ENCODE data around the gene KHK.

KHK gene
- 3.1 to 4.0 (median 3.1) reads per million in 3 donors for total RNA-seq

- peak within 1 kb of the TSS; percentile 85 for H3K27ac ChIP-seq (ENCODE audit: insufficient read depth, low read length, poor library complexity, severe bottlenecking)
- H3K27me3 ChIP-seq (replicated peaks; ENCODE audit: control insufficient read depth, insufficient read depth, low read length, poor library complexity, severe bottlenecking): no peaks in the 10 kb centered on the region
- DNase-seq: no peak
- H3K4me1 ChIP-seq (ENCODE audit: control insufficient read depth, insufficient read depth, low read length, poor library complexity, severe bottlenecking): peaks cover 22% of the 10 kb centered on the region
- H3K36me3 ChIP-seq (ENCODE audit: control insufficient read depth, insufficient read depth, low read length): no peaks in the 10 kb centered on the region
- no peaks in the 10 kb centered on the region for H3K9me3 ChIP-seq (ENCODE audit: control insufficient read depth, low read length)
- H3K4me3 ChIP-seq (ENCODE audit: insufficient read depth, low read depth, low read length, poor library complexity, severe bottlenecking): peak within 1 kb of the TSS; percentile 71
Observed at GRCh38 chr2:27086724-27087593, at the start of gene KHK. TSS of gene KHK (plus strand) at chr2:27086772. CDS start at chr2:27087260, 488 bp downstream.

DNA sequence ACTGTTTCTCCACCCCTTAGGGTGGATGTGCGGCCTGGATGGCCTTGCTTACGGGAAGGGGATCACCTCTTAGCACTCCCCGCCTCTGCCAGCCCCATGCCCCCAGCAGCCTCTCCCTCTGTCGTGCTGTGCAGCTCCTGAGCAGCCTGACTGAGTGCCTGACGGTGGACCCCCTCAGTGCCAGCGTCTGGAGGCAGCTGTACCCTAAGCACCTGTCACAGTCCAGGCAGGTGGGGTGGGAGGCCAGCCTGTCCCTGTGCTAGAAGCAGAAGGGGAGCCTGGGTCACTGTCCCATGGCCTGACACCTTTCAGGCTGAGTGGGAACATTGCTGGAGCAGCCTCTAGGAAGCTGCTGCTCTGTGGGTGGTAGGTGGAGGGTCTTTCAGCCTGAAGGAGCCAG, 48.6 kb upstream of the KHK start:
- no peak for DNase-seq
- Histone ChIP-seq H3K27ac (ENCODE audit: insufficient read depth, low read length, poor library complexity, severe bottlenecking) (no peak overlapping the region), H3K36me3 (ENCODE audit: control insufficient read depth, insufficient read depth, low read length) (peaks cover 62% of the 10 kb centered on the region), H3K27me3 (replicated peaks; ENCODE audit: control insufficient read depth, insufficient read depth, low read length, poor library complexity, severe bottlenecking) (no peaks in the 10 kb centered on the region), H3K4me1 (ENCODE audit: control insufficient read depth, insufficient read depth, low read length, poor library complexity, severe bottlenecking) (peaks cover 14% of the 10 kb centered on the region), H3K4me3 (ENCODE audit: insufficient read depth, low read depth, low read length, poor library complexity, severe bottlenecking) (no peak overlapping the region), H3K9me3 (ENCODE audit: control insufficient read depth, low read length) (no peaks in the 10 kb centered on the region)

DNA sequence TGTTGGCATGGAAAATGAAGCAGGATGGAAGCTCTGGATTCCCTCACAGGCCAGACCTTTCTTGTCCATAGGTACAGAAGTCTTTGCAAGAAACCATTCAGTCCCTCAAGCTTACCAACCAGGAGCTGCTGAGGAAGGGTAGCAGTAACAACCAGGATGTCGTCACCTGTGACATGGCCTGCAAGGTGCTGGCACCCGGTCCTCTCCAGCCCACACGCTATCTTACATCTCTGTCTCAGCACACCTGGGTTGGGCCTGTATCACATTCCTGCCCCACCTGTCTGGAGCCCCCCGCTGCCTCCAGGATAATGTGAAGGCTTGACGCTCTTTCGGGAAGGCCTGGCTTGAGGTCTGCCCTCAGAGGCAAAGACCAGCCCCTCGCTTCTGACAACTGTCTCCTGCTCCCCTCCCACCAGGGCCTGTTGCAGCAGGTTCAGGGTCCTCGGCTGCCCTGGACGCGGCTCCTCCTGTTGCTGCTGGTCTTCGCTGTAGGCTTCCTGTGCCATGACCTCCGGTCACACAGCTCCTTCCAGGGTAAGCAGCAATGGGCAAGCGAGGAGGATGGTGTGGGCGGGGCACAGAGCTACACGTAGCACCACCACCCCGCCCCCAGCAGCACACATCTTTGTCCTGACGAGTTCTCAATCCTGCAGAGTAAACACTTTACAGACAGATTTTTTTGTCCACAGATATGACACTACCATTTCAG, 47.8 kb upstream of the KHK start:
- H3K27ac ChIP-seq (ENCODE audit: insufficient read depth, low read length, poor library complexity, severe bottlenecking): no peak overlapping the region
- DNase-seq: no peak
- H3K4me3 ChIP-seq (ENCODE audit: insufficient read depth, low read depth, low read length, poor library complexity, severe bottlenecking): no peak overlapping the region
- H3K4me1 ChIP-seq (ENCODE audit: control insufficient read depth, insufficient read depth, low read length, poor library complexity, severe bottlenecking): peaks cover 6% of the 10 kb centered on the region
- no peaks in the 10 kb centered on the region for H3K27me3 ChIP-seq (replicated peaks; ENCODE audit: control insufficient read depth, insufficient read depth, low read length, poor library complexity, severe bottlenecking)
- no peaks in the 10 kb centered on the region for H3K9me3 ChIP-seq (ENCODE audit: control insufficient read depth, low read length)
- peaks cover 62% of the 10 kb centered on the region for H3K36me3 ChIP-seq (ENCODE audit: control insufficient read depth, insufficient read depth, low read length)

- no peak overlapping the region for H3K27ac ChIP-seq (ENCODE audit: insufficient read depth, low read length, poor library complexity, severe bottlenecking)
- H3K9me3 ChIP-seq (ENCODE audit: control insufficient read depth, low read length): no peaks in the 10 kb centered on the region
- H3K4me1 ChIP-seq (ENCODE audit: control insufficient read depth, insufficient read depth, low read length, poor library complexity, severe bottlenecking): no peaks in the 10 kb centered on the region
- DNase-seq: no peak
- peaks cover 62% of the 10 kb centered on the region for H3K36me3 ChIP-seq (ENCODE audit: control insufficient read depth, insufficient read depth, low read length)
- no peaks in the 10 kb centered on the region for H3K27me3 ChIP-seq (replicated peaks; ENCODE audit: control insufficient read depth, insufficient read depth, low read length, poor library complexity, severe bottlenecking)
- H3K4me3 ChIP-seq (ENCODE audit: insufficient read depth, low read depth, low read length, poor library complexity, severe bottlenecking): no peak overlapping the region
Observed at GRCh38 chr2:27039426-27039825, 47.1 kb upstream of the KHK start.

DNA sequence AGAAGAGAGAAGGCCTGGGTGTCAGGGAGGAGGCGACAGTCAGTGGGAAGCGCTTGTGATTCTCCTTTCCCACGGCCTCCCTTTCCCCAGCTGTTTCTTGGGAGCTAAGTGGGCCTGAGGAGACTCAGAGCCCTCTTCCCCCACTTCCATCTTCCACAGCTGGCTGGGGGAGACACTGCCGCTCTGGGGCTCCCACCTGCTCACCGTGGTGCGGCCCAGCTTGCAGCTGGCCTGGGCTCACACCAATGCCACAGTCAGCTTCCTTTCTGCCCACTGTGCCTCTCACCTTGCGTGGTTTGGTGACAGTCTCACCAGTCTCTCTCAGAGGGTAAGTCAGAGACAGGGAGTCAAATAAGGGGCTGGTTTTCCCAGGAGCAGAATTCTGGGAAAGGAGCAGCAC, 46.7 kb upstream of the KHK start:
- H3K27me3 ChIP-seq (replicated peaks; ENCODE audit: control insufficient read depth, insufficient read depth, low read length, poor library complexity, severe bottlenecking): no peaks in the 10 kb centered on the region
- peaks cover 62% of the 10 kb centered on the region for H3K36me3 ChIP-seq (ENCODE audit: control insufficient read depth, insufficient read depth, low read length)
- H3K4me3 ChIP-seq (ENCODE audit: insufficient read depth, low read depth, low read length, poor library complexity, severe bottlenecking): no peak overlapping the region
- no peaks in the 10 kb centered on the region for H3K9me3 ChIP-seq (ENCODE audit: control insufficient read depth, low read length)
- H3K4me1 ChIP-seq (ENCODE audit: control insufficient read depth, insufficient read depth, low read length, poor library complexity, severe bottlenecking): no peaks in the 10 kb centered on the region
- no peak for DNase-seq
- H3K27ac ChIP-seq (ENCODE audit: insufficient read depth, low read length, poor library complexity, severe bottlenecking): no peak overlapping the region

DNA sequence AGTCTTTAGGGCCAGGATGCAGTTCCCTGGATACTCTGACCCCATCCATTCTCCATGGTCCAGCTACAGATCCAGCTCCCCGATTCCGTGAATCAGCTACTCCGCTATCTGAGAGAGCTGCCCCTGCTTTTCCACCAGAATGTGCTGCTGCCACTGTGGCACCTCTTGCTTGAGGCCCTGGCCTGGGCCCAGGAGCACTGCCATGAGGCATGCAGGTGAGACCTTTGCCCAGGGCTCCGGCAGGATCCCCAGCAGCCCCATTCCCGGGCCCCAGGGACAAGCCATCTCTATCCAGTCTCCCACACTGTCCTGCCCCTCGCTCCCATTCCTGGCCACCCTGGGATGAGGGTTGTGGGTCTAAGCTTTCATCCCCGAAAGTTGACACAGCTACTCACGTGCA, 46.3 kb upstream of the KHK start:
- Histone ChIP-seq H3K9me3 (ENCODE audit: control insufficient read depth, low read length) (no peaks in the 10 kb centered on the region), H3K27ac (ENCODE audit: insufficient read depth, low read length, poor library complexity, severe bottlenecking) (no peak overlapping the region), H3K4me1 (ENCODE audit: control insufficient read depth, insufficient read depth, low read length, poor library complexity, severe bottlenecking) (no peaks in the 10 kb centered on the region), H3K4me3 (ENCODE audit: insufficient read depth, low read depth, low read length, poor library complexity, severe bottlenecking) (no peak overlapping the region), H3K27me3 (replicated peaks; ENCODE audit: control insufficient read depth, insufficient read depth, low read length, poor library complexity, severe bottlenecking) (no peaks in the 10 kb centered on the region), H3K36me3 (ENCODE audit: control insufficient read depth, insufficient read depth, low read length) (peaks cover 62% of the 10 kb centered on the region)
- DNase-seq: no peak

DNA sequence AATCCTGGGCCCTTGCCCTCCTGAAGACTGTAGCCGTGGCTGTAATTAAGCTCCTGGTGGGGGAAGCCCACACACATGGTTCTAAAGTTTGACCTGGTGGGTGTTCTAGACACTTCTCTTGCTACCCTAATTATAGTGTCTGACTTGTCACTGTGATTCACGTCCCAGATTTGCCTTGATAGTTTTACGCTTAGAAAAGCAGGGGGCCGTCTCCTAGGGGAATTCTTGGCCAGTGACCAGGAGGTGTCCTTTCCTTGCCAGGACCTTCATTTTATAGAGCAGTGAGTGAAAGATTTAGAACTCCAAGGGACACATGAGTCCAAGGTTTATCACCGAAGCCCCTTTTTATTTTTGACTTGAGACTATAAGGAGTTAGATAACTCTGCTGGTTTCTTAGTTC, 44.8 kb upstream of the KHK start:
- Histone ChIP-seq H3K27ac (ENCODE audit: insufficient read depth, low read length, poor library complexity, severe bottlenecking) (no peak overlapping the region), H3K36me3 (ENCODE audit: control insufficient read depth, insufficient read depth, low read length) (peaks cover 50% of the 10 kb centered on the region)
- no peak for DNase-seq

DNA sequence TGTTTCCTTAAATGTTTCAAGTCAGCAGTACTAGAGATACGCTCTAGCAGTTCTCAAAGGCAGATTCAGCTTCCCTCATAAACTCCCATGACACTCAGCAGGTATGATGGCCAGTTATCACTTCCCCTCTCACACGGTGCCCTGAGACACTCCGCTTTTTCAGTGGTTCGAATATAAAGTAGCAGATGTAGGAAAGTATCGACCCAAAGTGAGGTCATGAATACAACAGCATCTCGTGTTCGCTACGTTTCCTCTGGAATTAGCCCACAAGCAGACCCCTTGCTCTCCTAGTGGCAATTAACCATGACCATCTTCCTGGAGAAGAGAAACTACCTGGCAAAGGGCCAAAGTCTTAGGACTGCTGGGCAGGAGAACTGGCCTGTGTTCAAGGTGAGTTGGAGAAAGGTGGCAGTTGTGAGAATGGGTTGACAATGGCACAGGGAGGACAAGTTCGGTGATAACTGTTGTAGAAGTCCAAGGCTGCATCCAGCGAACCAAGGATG, 44.4 kb upstream of the KHK start:
- Histone ChIP-seq H3K4me3 (ENCODE audit: insufficient read depth, low read depth, low read length, poor library complexity, severe bottlenecking) (no peak overlapping the region), H3K27me3 (replicated peaks; ENCODE audit: control insufficient read depth, insufficient read depth, low read length, poor library complexity, severe bottlenecking) (no peaks in the 10 kb centered on the region), H3K4me1 (ENCODE audit: control insufficient read depth, insufficient read depth, low read length, poor library complexity, severe bottlenecking) (no peaks in the 10 kb centered on the region), H3K36me3 (ENCODE audit: control insufficient read depth, insufficient read depth, low read length) (peaks cover 45% of the 10 kb centered on the region), H3K9me3 (ENCODE audit: control insufficient read depth, low read length) (no peaks in the 10 kb centered on the region), H3K27ac (ENCODE audit: insufficient read depth, low read length, poor library complexity, severe bottlenecking) (no peak overlapping the region)
- DNase-seq: no peak

More for the DNA sequence above, 44.8 kb upstream of the KHK start:
- Histone ChIP-seq H3K4me3 (ENCODE audit: insufficient read depth, low read depth, low read length, poor library complexity, severe bottlenecking) (no peak overlapping the region), H3K27me3 (replicated peaks; ENCODE audit: control insufficient read depth, insufficient read depth, low read length, poor library complexity, severe bottlenecking) (no peaks in the 10 kb centered on the region), H3K9me3 (ENCODE audit: control insufficient read depth, low read length) (no peaks in the 10 kb centered on the region), H3K4me1 (ENCODE audit: control insufficient read depth, insufficient read depth, low read length, poor library complexity, severe bottlenecking) (no peaks in the 10 kb centered on the region)

GRCh38 chr2:27042985-27043634, 43.5 kb upstream of the KHK start:
- Histone ChIP-seq H3K27me3 (replicated peaks; ENCODE audit: control insufficient read depth, insufficient read depth, low read length, poor library complexity, severe bottlenecking) (no peaks in the 10 kb centered on the region), H3K4me1 (ENCODE audit: control insufficient read depth, insufficient read depth, low read length, poor library complexity, severe bottlenecking) (no peaks in the 10 kb centered on the region), H3K4me3 (ENCODE audit: insufficient read depth, low read depth, low read length, poor library complexity, severe bottlenecking) (no peak overlapping the region), H3K9me3 (ENCODE audit: control insufficient read depth, low read length) (no peaks in the 10 kb centered on the region), H3K27ac (ENCODE audit: insufficient read depth, low read length, poor library complexity, severe bottlenecking) (no peak overlapping the region), H3K36me3 (ENCODE audit: control insufficient read depth, insufficient read depth, low read length) (peaks cover 36% of the 10 kb centered on the region)
- DNase-seq: no peak
